ENCODE data around the gene DMPK. TPM values are rescaled to one million over a fixed set of nuclear protein-coding genes. Genes with fewer than 3 reads are reported as not detected.
A peak's percentile ranks its signal among the peaks of the same experiment; 100 is the strongest.

DMPK gene
- total RNA-seq = 68.1 TPM
- 1 to 10 TPM in 3 of 4 donors, under 1 TPM in 1; 0.61 to 1.6 (median 1.5) TPM for polyA plus RNA-seq

DNA sequence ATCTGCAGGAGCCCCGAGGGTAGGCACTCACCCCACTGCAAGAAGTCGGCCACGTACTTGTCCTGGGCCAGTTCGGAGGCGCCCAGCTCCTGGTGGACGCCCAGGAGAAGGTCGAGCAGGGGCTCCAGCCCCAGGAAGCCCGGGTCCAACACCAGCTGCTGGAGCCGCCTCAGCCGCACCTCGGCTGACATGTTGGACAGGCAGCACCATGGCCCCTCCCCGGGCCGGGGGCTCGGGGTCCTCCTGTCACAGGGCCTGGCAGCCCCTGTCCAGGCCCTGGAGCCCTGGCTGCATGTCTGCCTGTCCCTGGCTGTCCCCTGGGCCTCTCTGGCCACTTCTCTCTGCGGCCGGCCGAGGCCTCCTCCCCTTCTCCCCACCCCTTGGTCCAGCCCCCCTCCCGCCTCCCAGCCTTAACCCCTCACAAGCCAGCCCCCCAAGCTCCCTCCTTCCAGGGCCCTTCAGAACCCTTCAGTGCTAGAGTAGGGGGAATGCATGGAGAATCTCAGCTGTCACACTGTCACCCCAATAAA is at the start of gene DMPK:
DMPK (minus strand) TSS at position 329 of the 530 bp plus-strand sequence; CDS start at position 191, 138 bp downstream.
- peaks cover 18% of the 10 kb centered on the region for H3K4me1 ChIP-seq (ENCODE audit: control insufficient read depth, insufficient read depth, low read length, poor library complexity, severe bottlenecking)
- Mint-ChIP-seq H3K27me3 (no peaks in the 10 kb centered on the region), H3K4me3 (peak within 1 kb of the TSS in 1 of 4 donors; percentile 44), H3K36me3 (peaks cover 12% of the 10 kb centered on the region), H3K27ac (no peak within 1 kb of the TSS), H3K4me1 (peaks cover 0 to 21% (median 13%) of the 10 kb centered on the region in 4 donors), H3K9me3 (no peaks in the 10 kb centered on the region)
- H3K4me3 ChIP-seq (ENCODE audit: low read depth, low read length) = no peak within 1 kb of the TSS
- no peak within 1 kb of the TSS for H3K27ac ChIP-seq (ENCODE audit: insufficient read depth, low read length, poor library complexity, severe bottlenecking)
- peaks cover 11% of the 10 kb centered on the region for H3K36me3 ChIP-seq (ENCODE audit: control insufficient read depth, insufficient read depth, low read length)
- no peak for ATAC-seq (ENCODE audit: low read depth in 2 of 2)
- H3K9me3 ChIP-seq (ENCODE audit: control insufficient read depth in 2 of 2, low read length in 2 of 2) = no peaks in the 10 kb centered on the region
- no peaks in the 10 kb centered on the region for H3K27me3 ChIP-seq (ENCODE audit: control insufficient read depth, insufficient read depth, low read length)
- DNase-seq = no peak

DNA sequence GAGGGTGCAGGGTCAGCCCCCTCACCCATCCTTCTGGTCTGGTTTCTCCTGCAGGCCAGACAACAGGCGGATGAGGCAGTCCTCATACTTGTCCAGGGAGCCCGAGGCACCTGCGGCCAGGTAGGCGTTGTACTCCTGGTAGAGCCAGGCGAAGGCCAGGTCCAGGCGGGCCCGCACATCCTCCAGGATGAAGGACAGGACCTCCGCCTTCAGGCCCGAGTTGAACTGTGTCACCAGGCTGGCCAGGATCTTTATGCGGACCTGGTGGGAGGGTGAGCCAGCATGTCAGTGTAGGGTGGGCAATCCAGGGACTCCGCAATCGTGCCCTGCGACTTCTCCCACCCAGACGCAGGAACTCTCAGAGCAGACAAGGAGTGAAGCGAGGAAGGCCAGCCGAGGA is 46.7 kb upstream of the DMPK start:
- Histone ChIP-seq H3K27me3 (ENCODE audit: control insufficient read depth, insufficient read depth, low read length) (no peaks in the 10 kb centered on the region), H3K9me3 (ENCODE audit: control insufficient read depth in 2 of 2, low read length in 2 of 2) (no peaks in the 10 kb centered on the region), H3K4me3 (ENCODE audit: low read depth, low read length) (no peak overlapping the region), H3K27ac (ENCODE audit: insufficient read depth, low read length, poor library complexity, severe bottlenecking) (no peak overlapping the region), H3K36me3 (ENCODE audit: control insufficient read depth, insufficient read depth, low read length) (peaks cover 73% of the 10 kb centered on the region), H3K4me1 (ENCODE audit: control insufficient read depth, insufficient read depth, low read length, poor library complexity, severe bottlenecking) (no peaks in the 10 kb centered on the region)
- Mint-ChIP-seq H3K4me1 (peaks cover 0 to 3% (median 1%) of the 10 kb centered on the region in 4 donors), H3K36me3 (peaks cover 43% of the 10 kb centered on the region), H3K27ac (no peak overlapping the region), H3K4me3 (no peak overlapping the region), H3K27me3 (no peaks in the 10 kb centered on the region), H3K9me3 (peaks cover 0 to 3% (median 0%) of the 10 kb centered on the region in 7 donors)
- ATAC-seq (ENCODE audit: low read depth in 2 of 2) (no peak), DNase-seq (no peak)

DNA sequence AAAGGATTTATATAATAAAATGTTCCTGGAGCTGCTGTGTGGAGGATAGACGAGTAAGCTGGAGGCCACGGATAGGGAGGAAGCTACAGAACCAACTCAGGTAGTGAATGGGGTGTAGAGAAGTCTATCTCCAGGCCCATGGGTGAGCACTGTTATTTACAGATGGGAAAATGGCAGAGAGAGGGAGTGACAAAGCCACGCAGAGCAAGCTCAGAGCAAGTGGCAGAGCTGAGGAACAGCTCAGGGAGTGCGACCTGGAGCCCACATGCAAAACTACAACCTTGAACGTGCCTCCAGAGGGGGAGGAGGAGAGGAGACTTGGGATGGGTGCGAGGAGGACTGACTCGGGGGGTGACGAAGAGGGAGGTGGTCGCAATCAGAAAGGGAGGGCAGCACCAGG is 46.2 kb upstream of the DMPK start:
- no peaks in the 10 kb centered on the region for H3K9me3 ChIP-seq (ENCODE audit: control insufficient read depth in 2 of 2, low read length in 2 of 2)
- H3K9me3 Mint-ChIP-seq = peaks cover 0 to 3% (median 0%) of the 10 kb centered on the region in 7 donors
- H3K36me3 ChIP-seq (ENCODE audit: control insufficient read depth, insufficient read depth, low read length) = peaks cover 71% of the 10 kb centered on the region
- no peaks in the 10 kb centered on the region for H3K27me3 ChIP-seq (ENCODE audit: control insufficient read depth, insufficient read depth, low read length)
- H3K27ac Mint-ChIP-seq = no peak overlapping the region
- no peak overlapping the region for H3K4me3 ChIP-seq (ENCODE audit: low read depth, low read length)
- no peak overlapping the region for H3K27ac ChIP-seq (ENCODE audit: insufficient read depth, low read length, poor library complexity, severe bottlenecking)
- ATAC-seq (ENCODE audit: low read depth in 2 of 2) (no peak), DNase-seq (no peak)
- H3K27me3 Mint-ChIP-seq = no peaks in the 10 kb centered on the region
- peaks cover 0 to 3% (median 1%) of the 10 kb centered on the region in 4 donors for H3K4me1 Mint-ChIP-seq
- no peaks in the 10 kb centered on the region for H3K4me1 ChIP-seq (ENCODE audit: control insufficient read depth, insufficient read depth, low read length, poor library complexity, severe bottlenecking)
- H3K36me3 Mint-ChIP-seq = peaks cover 43% of the 10 kb centered on the region
- no peak overlapping the region for H3K4me3 Mint-ChIP-seq

DNA sequence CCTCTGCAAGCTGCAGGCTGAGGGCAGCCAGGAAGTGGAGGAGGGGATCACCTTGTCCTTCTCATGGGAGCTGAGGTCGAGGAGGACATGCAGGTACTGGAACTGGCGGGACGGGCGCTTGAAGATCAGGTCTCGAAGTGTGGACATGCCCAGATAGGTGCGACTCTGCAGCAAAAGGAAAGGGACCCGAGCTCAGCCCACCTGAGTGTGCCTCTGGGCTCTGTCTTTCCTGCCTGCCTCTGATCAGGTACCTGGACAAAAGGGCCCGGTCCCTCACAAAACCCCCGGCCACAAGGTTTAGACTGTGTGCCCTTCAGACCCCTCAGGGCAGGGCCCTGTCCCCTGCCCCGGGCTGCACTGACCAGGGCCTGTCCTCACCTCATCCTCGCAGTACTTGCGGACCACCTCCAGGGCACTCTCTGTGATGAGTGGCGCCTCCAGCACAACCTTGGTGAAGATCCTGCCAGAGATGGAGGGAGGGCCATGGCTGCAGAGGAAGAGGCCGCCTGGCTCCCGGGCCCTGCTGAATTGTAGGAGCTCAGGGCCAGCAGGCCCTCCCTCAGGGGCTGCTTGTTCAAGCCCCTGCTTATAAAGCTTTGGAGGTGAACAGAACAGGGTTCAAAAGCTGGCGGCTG is 45.3 kb upstream of the DMPK start:
- Histone ChIP-seq H3K4me3 (ENCODE audit: low read depth, low read length) (no peak overlapping the region), H3K27me3 (ENCODE audit: control insufficient read depth, insufficient read depth, low read length) (no peaks in the 10 kb centered on the region), H3K27ac (ENCODE audit: insufficient read depth, low read length, poor library complexity, severe bottlenecking) (no peak overlapping the region), H3K36me3 (ENCODE audit: control insufficient read depth, insufficient read depth, low read length) (peaks cover 67% of the 10 kb centered on the region), H3K4me1 (ENCODE audit: control insufficient read depth, insufficient read depth, low read length, poor library complexity, severe bottlenecking) (no peaks in the 10 kb centered on the region), H3K9me3 (ENCODE audit: control insufficient read depth in 2 of 2, low read length in 2 of 2) (no peaks in the 10 kb centered on the region)
- H3K4me1 Mint-ChIP-seq = peaks cover 0 to 3% (median 1%) of the 10 kb centered on the region in 4 donors
- no peaks in the 10 kb centered on the region for H3K27me3 Mint-ChIP-seq
- DNase-seq = no peak
- ATAC-seq (ENCODE audit: low read depth in 2 of 2) = no peak
- no peak overlapping the region for H3K4me3 Mint-ChIP-seq
- H3K27ac Mint-ChIP-seq = no peak overlapping the region
- H3K9me3 Mint-ChIP-seq = peaks cover 0 to 3% (median 0%) of the 10 kb centered on the region in 7 donors
- peaks cover 42% of the 10 kb centered on the region for H3K36me3 Mint-ChIP-seq

DNA sequence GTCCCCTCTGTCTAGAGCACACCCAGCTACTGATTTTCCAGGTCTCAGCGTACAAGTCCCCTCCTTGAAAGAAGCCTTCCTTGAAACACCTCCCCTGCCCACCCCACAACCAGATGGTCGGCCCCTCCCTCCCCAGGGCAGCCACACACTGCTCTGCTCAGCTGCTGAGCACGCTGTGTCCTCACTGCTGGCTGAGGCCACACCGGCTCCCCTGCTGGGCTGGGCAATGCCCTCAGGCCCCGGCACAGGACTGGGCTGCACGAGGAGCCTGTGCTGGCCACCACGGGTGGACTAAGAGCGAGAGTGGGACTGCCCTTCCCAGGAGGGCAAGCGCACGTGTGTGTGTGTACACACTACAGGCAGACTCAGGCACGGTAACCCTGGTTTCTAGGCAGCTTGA is 44.6 kb upstream of the DMPK start:
- Histone ChIP-seq H3K27me3 (ENCODE audit: control insufficient read depth, insufficient read depth, low read length) (no peaks in the 10 kb centered on the region), H3K36me3 (ENCODE audit: control insufficient read depth, insufficient read depth, low read length) (peaks cover 63% of the 10 kb centered on the region), H3K4me3 (ENCODE audit: low read depth, low read length) (no peak overlapping the region), H3K9me3 (ENCODE audit: control insufficient read depth in 2 of 2, low read length in 2 of 2) (no peaks in the 10 kb centered on the region), H3K27ac (ENCODE audit: insufficient read depth, low read length, poor library complexity, severe bottlenecking) (no peak overlapping the region), H3K4me1 (ENCODE audit: control insufficient read depth, insufficient read depth, low read length, poor library complexity, severe bottlenecking) (no peaks in the 10 kb centered on the region)
- Mint-ChIP-seq H3K9me3 (peaks cover 0 to 3% (median 0%) of the 10 kb centered on the region in 7 donors), H3K27me3 (no peaks in the 10 kb centered on the region), H3K27ac (no peak overlapping the region), H3K4me3 (no peak overlapping the region), H3K36me3 (peaks cover 38% of the 10 kb centered on the region), H3K4me1 (peaks cover 0 to 3% (median 0%) of the 10 kb centered on the region in 4 donors)
- no peak for DNase-seq
- ATAC-seq (ENCODE audit: low read depth in 2 of 2) = no peak

GRCh38 chr19:45825917-45826893 is 43.9 kb upstream of the DMPK start:
- no peak overlapping the region for H3K4me3 ChIP-seq (ENCODE audit: low read depth, low read length)
- peaks cover 0 to 3% (median 0%) of the 10 kb centered on the region in 4 donors for H3K4me1 Mint-ChIP-seq
- no peaks in the 10 kb centered on the region for H3K27me3 Mint-ChIP-seq
- no peaks in the 10 kb centered on the region for H3K27me3 ChIP-seq (ENCODE audit: control insufficient read depth, insufficient read depth, low read length)
- H3K36me3 ChIP-seq (ENCODE audit: control insufficient read depth, insufficient read depth, low read length) = peaks cover 60% of the 10 kb centered on the region
- H3K27ac Mint-ChIP-seq = peak overlapping the region in 1 of 3 donors; percentile 9
- H3K4me1 ChIP-seq (ENCODE audit: control insufficient read depth, insufficient read depth, low read length, poor library complexity, severe bottlenecking) = no peaks in the 10 kb centered on the region
- H3K36me3 Mint-ChIP-seq = peaks cover 34% of the 10 kb centered on the region
- DNase-seq = no peak
- no peaks in the 10 kb centered on the region for H3K9me3 ChIP-seq (ENCODE audit: control insufficient read depth in 2 of 2, low read length in 2 of 2)
- no peak overlapping the region for H3K27ac ChIP-seq (ENCODE audit: insufficient read depth, low read length, poor library complexity, severe bottlenecking)
- no peak overlapping the region for H3K4me3 Mint-ChIP-seq
- ATAC-seq (ENCODE audit: low read depth in 2 of 2) = no peak
- peaks cover 0 to 3% (median 0%) of the 10 kb centered on the region in 7 donors for H3K9me3 Mint-ChIP-seq

GRCh38 chr19:45825263-45825605 is 42.9 kb upstream of the DMPK start:
- Histone ChIP-seq H3K27ac (ENCODE audit: insufficient read depth, low read length, poor library complexity, severe bottlenecking) (no peak overlapping the region), H3K27me3 (ENCODE audit: control insufficient read depth, insufficient read depth, low read length) (no peaks in the 10 kb centered on the region), H3K9me3 (ENCODE audit: control insufficient read depth in 2 of 2, low read length in 2 of 2) (no peaks in the 10 kb centered on the region), H3K4me3 (ENCODE audit: low read depth, low read length) (no peak overlapping the region), H3K4me1 (ENCODE audit: control insufficient read depth, insufficient read depth, low read length, poor library complexity, severe bottlenecking) (no peaks in the 10 kb centered on the region), H3K36me3 (ENCODE audit: control insufficient read depth, insufficient read depth, low read length) (peaks cover 52% of the 10 kb centered on the region)
- H3K36me3 Mint-ChIP-seq = peaks cover 34% of the 10 kb centered on the region
- no peaks in the 10 kb centered on the region for H3K27me3 Mint-ChIP-seq
- no peak overlapping the region for H3K27ac Mint-ChIP-seq
- H3K4me1 Mint-ChIP-seq = peaks cover 0 to 3% (median 0%) of the 10 kb centered on the region in 4 donors
- peaks cover 0 to 3% (median 0%) of the 10 kb centered on the region in 7 donors for H3K9me3 Mint-ChIP-seq
- ATAC-seq (ENCODE audit: low read depth in 2 of 2) (no peak), DNase-seq (no peak)
- no peak overlapping the region for H3K4me3 Mint-ChIP-seq
